ENCODE data around the gene PCMT1. TPM values are rescaled to one million over a fixed set of nuclear protein-coding genes. Genes with fewer than 3 reads are reported as not detected.
A peak's percentile ranks its signal among the peaks of the same experiment; 100 is the strongest.
"Not testable (repeated sequence)": the region's sequence is repeated elsewhere in the genome, so short reads cannot be mapped to it uniquely, and the experiment has no call there.

The PCMT1 gene
- total RNA-seq, 1 donor from 2014 or later, result 58.5 TPM

DNA sequence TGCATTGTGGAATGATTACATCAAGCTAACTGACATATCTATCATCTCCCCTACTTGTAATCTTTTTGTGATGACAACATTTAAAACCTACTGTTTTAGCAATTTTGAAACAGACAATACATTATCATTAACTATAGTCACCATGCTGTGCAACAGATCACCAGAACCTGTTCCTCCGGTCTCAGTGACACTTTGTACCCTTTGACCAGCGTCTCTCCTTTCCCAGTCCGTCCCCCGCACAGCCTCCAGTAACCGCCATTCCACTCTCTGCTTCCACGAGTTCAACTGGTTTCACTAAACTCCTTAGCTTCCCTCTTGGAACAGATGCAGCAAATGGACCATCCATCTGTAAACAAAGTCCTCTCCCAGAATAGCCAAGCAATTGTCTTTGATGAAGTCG lies 92.8 kb downstream of the PCMT1 start:
- Mint-ChIP-seq H3K27me3 (ENCODE audit: unreplicated experiment) (peaks cover 4% of the 10 kb centered on the region), H3K4me3 (ENCODE audit: unreplicated experiment) (peak overlapping the region; percentile 7), H3K27ac (ENCODE audit: unreplicated experiment) (no peak overlapping the region), H3K36me3 (ENCODE audit: low read depth, unreplicated experiment) (peaks cover 14% of the 10 kb centered on the region), H3K4me1 (ENCODE audit: unreplicated experiment) (no peaks in the 10 kb centered on the region), H3K9me3 (ENCODE audit: unreplicated experiment) (no peaks in the 10 kb centered on the region)
- no peak for DNase-seq (ENCODE audit: low spot score)
- TF ChIP-seq, protein P1, sequence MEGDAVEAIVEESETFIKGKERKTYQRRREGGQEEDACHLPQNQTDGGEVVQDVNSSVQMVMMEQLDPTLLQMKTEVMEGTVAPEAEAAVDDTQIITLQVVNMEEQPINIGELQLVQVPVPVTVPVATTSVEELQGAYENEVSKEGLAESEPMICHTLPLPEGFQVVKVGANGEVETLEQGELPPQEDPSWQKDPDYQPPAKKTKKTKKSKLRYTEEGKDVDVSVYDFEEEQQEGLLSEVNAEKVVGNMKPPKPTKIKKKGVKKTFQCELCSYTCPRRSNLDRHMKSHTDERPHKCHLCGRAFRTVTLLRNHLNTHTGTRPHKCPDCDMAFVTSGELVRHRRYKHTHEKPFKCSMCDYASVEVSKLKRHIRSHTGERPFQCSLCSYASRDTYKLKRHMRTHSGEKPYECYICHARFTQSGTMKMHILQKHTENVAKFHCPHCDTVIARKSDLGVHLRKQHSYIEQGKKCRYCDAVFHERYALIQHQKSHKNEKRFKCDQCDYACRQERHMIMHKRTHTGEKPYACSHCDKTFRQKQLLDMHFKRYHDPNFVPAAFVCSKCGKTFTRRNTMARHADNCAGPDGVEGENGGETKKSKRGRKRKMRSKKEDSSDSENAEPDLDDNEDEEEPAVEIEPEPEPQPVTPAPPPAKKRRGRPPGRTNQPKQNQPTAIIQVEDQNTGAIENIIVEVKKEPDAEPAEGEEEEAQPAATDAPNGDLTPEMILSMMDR (IDR thresholded peaks at IDR 0.05; ENCODE audit: unreplicated experiment), result no peak

- Mint-ChIP-seq H3K4me1 (ENCODE audit: unreplicated experiment) (no peaks in the 10 kb centered on the region), H3K27ac (ENCODE audit: unreplicated experiment) (no peak overlapping the region), H3K9me3 (ENCODE audit: unreplicated experiment) (no peaks in the 10 kb centered on the region), H3K36me3 (ENCODE audit: low read depth, unreplicated experiment) (peaks cover 13% of the 10 kb centered on the region), H3K4me3 (ENCODE audit: unreplicated experiment) (no peak overlapping the region), H3K27me3 (ENCODE audit: unreplicated experiment) (peaks cover 4% of the 10 kb centered on the region)
- no peak for DNase-seq (ENCODE audit: low spot score)
- TF ChIP-seq, protein P1 (IDR thresholded peaks at IDR 0.05; ENCODE audit: unreplicated experiment), result no peak
These were observed 93.6 kb downstream of the PCMT1 start for GRCh38 chr6:149843051-149843633.

DNA sequence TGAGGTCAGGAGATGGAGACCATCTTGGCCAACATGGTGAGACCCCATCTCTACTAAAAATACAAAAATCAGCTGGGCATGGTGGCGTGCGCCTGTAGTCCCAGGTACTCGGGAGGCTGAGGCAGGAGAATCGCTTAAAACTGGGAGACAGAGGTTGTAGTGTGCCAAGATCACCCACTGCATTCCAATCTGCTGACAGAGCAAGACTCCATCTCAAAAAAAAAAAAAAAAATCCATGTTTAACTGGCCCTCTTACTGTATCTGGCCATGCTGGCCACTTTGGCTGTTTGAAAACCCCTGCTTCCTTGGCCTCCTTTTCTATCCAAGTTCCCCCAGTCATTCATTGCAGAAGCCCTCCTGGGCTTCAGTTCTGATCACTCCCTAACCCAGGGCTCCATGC lies 94.5 kb downstream of the PCMT1 start:
- H3K4me3 Mint-ChIP-seq (ENCODE audit: unreplicated experiment); DNase-seq (ENCODE audit: low spot score); H3K9me3 Mint-ChIP-seq (ENCODE audit: unreplicated experiment); H3K4me1 Mint-ChIP-seq (ENCODE audit: unreplicated experiment); H3K27ac Mint-ChIP-seq (ENCODE audit: unreplicated experiment); H3K27me3 Mint-ChIP-seq (ENCODE audit: unreplicated experiment): not testable (repeated sequence)
- H3K36me3 Mint-ChIP-seq (ENCODE audit: low read depth, unreplicated experiment), result peaks cover 13% of the 10 kb centered on the region

DNA sequence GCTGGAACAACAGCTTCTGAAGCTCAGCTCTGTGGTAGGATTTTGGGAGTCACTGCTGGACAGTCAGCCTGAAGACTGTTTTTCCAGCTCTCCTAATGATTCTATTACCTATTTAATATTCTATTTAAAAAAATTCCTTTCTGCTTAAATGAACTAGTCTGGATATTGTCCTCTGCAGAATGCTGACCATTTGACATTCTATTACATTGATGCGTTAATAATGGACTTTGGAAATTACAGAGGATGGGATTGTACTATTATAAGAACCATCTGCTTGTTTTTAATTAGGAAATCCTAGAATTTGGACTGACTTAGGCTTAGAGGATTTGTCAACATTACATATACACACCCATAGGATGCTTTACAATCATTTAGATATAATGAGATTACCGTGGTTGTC lies 94.9 kb downstream of the PCMT1 start:
- no peak for DNase-seq (ENCODE audit: low spot score)
- TF ChIP-seq, protein P1 (IDR thresholded peaks at IDR 0.05; ENCODE audit: unreplicated experiment), result no peak
- Mint-ChIP-seq H3K4me3 (ENCODE audit: unreplicated experiment) (no peak overlapping the region), H3K27me3 (ENCODE audit: unreplicated experiment) (peaks cover 4% of the 10 kb centered on the region), H3K9me3 (ENCODE audit: unreplicated experiment) (no peaks in the 10 kb centered on the region), H3K4me1 (ENCODE audit: unreplicated experiment) (no peaks in the 10 kb centered on the region), H3K36me3 (ENCODE audit: low read depth, unreplicated experiment) (peaks cover 13% of the 10 kb centered on the region), H3K27ac (ENCODE audit: unreplicated experiment) (no peak overlapping the region)

DNA sequence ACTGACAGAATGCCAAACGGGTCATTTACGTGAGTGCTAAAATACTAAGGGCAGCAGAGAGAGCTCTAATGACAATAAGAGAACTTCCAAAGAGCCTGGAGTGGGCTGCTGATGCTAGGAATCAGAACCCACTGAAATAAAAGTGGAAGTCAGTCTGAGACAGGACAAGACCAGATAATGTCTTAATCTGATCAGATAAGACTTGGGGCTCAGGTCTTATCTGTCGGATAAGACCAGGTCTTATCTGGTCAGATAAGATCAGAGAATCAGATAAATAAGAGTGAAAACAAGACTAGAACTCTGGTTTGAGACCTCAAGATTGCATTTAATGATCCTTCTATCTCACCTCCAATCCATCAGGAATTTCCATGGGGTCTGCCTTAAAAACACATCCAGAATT lies 96.0 kb downstream of the PCMT1 start:
- H3K4me1 Mint-ChIP-seq (ENCODE audit: unreplicated experiment), result no peaks in the 10 kb centered on the region
- no peak overlapping the region for H3K4me3 Mint-ChIP-seq (ENCODE audit: unreplicated experiment)
- no peaks in the 10 kb centered on the region for H3K9me3 Mint-ChIP-seq (ENCODE audit: unreplicated experiment)
- peaks cover 13% of the 10 kb centered on the region for H3K36me3 Mint-ChIP-seq (ENCODE audit: low read depth, unreplicated experiment)
- TF ChIP-seq, protein P1 (IDR thresholded peaks at IDR 0.05; ENCODE audit: unreplicated experiment), result no peak
- peaks cover 4% of the 10 kb centered on the region for H3K27me3 Mint-ChIP-seq (ENCODE audit: unreplicated experiment)
- DNase-seq (ENCODE audit: low spot score), result no peak
- no peak overlapping the region for H3K27ac Mint-ChIP-seq (ENCODE audit: unreplicated experiment)

Measured in endothelial cell (in vitro differentiated cells).